ENCODE results near the gene EPS8L3.
A peak's percentile ranks its signal among the peaks of the same experiment; 100 is the strongest.

Gene EPS8L3

DNA sequence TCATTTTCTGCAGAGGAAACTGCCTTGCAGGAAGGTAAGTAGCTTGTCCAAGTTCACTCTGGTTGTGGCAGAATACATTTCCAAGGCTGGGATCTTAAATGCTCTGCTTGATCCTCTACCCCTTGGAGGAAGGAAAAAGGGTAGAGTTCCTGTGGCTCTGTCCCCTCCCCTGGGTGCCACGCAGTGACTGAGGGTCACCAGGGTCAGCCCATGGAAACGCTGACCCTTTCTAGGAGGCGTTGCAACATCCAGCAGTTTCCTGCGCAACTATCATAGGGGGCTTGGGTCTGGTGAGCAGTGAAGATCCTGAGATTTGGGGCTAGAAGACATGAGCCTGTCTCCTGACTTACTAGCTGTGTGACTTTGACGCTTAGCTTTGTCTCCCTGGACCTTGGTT lies 29.4 kb upstream of the EPS8L3 start:
- ATAC-seq = no peak

DNA sequence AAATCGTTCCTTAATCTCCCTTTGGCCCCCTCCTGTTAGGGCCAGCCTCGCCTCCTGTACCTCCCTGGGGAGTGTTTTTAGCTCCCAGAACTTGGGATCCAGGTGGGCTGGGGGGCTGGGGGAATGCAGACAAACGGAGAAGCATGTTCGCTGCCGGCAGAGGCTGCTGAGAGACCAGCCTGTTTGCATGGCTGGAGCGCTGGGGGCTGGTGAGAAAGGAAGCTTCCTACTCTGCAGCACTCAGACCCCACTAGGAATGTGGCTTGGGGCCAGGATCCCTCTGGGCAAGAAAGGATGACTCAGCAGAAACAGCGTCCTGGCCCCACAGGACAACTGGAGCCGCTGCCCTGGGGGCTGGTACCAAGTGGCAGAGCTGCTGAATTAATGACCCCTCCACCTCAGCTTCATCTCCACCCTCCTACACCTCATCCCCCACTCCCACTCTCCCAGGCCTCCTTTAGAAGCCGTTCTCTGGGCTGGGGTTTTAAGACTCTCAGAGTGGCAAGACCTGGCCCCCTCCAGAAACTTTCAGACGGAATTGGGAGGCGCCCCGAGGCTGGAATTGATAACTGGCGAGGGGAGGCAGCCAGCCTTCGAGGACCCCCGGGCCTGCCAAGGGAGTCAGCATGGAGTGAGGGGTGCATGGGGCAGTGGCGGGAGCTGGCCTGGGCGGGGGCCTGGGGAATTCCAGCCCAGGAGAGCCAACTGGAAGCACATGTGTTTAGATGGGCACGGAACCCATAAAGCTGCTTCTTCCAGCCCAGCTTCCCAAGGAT lies 28.5 kb upstream of the EPS8L3 start:
- no peak for ATAC-seq

DNA sequence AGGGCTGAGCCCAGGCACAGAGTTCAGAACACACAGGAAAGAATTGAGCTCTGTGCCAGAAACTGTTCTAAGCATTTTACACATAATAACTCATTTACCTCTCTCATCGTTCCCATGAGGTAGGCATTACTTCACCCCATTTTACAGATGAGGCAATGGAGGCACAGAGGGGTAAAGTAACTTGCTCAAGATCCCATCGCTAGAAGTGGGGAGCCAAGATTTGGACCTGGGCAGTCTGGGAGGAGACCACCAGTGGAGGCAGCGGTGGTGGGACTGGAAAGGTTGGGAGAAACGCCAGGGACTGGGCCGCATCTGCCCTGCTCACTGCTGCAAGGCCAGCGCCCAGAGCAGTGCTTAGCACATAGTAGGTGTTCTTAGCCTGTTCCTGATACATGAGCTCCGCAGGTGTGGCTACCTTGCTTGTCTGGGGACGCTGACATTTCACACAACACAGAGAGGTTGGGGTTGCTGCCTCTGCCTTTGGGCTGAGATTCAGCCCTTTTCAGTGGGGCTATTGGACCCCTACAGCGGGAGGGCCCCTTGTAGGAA lies 27.8 kb upstream of the EPS8L3 start:
- ATAC-seq = no peak

DNA sequence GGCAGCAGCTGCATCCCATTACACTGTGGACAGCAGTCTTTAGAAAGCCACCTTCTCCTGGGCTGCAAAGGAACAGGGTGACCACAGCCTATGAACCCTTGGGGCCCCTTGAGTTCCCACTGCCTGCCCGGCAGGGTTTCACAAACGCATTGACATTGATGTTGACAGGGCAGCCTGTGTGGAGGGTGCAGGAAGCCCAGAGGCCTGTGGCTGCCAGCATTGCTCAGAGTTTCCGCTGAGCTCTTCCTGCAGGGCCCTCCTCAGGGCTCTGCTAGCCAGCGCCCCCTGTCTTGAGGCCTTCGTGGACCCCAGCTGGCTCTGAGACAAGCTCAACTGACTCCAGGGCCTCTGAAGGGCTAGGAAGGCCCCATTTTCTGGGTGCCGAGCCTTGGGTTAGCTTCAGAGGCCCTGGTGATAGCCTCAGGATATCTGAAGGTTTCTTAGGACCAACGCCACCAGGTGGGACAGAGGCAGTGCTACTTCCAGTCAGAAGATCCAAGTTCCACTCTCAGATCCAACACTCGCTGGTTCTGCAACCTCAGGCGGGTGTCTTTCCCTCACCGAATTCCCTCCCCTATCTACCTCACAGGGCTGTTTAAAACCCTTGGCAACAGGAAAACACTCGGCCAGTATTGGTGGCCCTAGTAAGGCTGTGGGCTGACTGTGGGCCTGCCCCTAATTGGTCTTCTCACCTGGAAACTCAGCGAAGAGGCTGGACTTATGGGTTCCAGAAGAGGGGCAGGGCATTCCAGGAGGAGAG lies 27.2 kb upstream of the EPS8L3 start:
- ATAC-seq = peak; percentile 92 to 93

DNA sequence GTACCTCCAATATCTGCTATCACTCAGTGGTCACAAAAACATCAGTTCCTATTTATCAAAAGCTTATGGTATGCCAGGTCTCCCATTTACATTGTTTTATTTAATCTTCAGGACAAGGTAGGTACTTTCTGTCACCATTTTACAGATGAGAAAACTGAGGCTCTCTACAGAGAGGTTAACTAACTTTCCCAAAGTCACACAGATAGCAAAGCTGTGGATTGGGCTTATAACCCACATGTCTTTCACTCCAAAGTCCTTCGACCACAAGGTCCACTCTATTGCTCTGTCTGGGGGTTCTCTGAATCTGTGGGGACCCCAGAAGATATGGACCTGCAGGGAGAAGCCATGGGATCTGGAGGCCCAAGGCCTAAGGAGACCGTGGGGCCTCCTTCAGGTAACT lies 26.6 kb upstream of the EPS8L3 start:
- ATAC-seq = no peak

DNA sequence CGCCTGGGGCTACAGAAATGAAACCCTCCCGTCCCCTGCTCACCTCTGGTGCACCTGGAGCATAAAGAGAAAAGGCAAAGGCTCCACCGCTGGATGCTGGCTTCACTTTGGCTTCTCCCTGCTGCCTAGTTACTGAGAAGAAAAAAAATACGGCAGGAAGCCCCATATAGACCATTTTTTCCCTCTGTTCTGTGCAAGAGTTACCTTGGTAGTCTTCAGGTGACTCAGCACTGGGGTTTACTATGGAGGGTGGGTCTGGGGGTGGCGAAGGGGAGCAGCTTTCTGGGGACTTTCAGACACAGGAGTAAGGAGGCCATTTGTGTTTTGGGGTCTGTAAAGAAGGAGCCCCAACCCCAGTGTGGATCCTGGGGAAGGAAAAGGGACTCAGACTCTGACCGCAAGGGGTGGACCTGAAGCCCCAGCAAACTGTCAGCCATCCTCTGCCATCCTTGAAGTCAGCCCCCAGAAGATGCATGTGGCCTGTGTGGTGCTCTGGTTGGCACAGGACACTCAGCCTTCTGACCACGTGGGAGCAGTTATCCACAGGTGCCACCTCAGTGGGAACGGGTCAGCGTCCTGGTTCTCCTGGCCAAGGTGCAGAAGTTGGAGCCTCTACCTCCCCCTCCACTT lies 25.9 kb upstream of the EPS8L3 start:
- ATAC-seq = no peak

DNA sequence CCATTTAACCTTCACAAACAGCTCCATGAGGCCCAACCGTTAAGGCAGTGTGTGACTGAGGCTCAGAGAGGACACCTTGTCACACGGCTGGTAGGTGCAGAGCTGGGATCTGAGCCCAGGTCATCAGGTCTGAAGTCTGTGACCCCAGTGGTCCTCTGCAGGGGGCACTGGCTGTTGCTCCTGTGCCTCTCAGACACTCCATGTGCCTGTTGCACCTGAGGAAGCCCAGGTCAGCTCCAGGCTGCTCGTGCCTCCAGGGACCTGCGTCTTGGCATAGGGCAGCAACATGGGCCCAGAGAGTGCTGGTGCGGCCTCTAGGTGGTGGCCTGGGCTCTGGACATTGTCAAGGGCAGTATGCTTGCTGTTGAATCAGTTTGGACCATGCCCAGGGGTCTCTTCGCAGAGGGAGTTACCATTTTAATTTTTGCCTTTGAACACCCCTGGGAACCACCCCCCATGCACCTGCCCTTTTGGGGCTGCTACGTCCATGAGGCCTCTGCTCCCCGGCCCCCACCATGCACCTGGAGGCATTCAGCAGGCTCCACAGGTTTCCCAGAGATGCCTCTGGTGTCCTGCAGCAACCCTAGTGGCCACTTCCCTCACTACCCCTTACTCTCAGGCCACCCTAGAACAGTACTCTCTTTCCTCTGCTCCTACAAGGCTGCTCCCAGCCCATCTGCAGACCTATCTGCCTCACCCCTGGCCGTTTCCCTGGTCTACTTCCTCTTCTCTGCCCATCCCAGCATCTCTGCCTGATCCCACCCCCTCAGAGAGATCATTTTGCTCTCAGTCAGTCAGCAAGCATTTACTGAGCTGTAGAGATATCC lies 25.2 kb upstream of the EPS8L3 start:
- no peak for ATAC-seq

DNA sequence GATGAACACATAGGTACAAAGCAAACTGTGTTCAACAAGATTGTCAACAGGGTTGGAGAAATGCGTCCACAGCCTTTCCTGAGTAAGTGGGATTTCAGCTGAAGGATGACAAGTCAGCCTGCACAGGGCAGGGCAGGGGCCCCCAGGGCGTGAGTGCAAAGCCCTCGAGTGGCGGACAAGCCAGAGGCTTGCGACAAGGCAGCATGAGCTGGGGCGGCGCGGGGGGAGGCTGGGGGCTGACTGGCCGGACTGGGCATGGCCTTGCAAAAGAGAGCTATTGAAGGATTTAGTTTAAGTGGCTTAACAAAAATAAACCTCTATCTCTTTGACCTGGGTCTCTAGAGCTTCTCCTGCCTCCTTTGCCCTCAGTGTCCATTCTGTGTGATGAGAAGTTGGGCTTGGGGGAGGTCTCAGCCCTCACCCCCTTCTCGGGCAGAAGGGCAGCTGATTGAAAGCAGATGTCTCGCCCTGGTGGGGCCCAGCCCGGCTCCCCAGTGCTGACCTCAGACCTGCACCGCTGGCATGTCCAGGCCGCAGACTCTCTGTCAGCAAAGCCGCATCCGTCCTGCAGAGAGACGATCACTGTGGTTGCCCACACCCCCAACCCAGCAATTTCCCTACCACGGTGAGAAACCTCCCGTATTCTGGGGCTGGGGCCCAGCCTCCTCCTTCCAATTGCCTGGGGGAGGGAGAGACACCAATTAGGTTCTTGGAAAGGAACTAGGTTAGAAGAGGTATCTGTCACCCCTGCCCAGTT lies 24.3 kb upstream of the EPS8L3 start:
- ATAC-seq = no peak

DNA sequence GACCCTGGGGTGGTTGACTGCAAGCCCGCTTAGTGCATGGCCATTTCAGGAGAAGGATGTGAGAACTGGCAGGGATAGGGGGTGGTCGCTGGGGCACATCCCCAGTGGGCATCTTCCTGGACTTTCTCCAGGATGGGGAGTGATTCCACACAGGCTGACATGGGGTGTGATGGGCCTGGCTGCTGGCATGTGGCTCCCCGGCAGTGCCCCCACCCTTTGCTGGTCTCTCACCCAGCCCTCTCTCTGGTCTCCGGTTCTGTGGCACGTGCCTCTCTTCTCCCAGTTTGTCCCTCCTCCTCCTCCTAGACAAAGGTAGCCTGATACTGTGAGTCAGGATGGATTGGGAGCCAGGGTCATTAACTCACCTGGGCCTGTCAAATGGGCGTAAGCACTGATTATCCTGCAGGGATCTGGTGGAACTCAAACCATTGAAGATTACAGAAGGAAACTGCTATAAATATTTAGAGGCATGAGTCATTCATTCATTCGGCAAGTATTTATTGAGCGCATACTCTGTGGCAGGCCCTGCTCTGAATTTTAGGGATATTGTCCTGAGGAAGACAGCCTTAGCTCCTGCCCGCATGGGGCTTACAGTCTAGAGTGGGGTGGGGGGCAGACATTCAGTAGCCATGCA lies 23.6 kb upstream of the EPS8L3 start:
- no peak for ATAC-seq

DNA sequence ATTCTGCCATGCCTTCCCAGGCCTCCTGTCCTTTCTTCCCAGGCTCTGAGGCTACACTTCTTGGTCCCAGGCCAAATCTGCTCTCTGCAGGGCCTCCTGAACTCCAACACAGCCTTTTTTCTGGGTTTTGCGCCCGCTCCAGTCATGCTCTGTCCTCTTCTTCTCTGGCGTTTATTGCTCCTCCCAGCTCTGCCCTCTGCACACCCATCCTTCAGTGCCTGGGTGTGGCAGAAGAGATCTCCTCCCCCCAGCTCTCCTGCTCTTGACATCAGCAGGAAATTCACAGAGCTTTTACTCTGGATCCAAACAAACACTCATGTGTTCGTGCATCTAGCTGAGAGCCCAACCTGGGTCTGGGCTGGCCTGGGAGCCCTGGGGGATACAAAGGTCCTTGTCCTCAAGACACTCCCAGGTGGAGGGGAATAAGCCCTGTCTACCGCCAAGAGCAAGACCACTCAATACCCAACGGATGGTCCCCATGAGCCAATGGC lies 22.9 kb upstream of the EPS8L3 start:
- no peak for ATAC-seq

DNA sequence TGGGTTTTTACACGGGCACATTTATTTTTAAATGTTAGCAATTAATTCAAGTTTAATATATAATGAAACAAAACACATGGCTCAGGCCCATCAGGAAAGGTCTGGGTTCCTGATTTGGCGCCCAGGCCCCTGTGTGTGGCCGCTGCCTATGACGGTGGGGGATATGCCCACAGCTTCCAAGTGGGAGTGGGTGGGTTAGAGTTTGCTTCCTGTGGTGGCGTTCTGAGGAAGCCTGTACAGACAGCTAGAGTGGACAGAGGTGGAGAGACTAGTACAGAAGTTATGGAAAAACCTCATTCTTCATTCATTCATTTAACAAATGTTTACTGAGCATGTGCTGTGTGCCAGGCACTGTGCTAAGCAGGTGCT lies 22.4 kb upstream of the EPS8L3 start:
- no peak for ATAC-seq

DNA sequence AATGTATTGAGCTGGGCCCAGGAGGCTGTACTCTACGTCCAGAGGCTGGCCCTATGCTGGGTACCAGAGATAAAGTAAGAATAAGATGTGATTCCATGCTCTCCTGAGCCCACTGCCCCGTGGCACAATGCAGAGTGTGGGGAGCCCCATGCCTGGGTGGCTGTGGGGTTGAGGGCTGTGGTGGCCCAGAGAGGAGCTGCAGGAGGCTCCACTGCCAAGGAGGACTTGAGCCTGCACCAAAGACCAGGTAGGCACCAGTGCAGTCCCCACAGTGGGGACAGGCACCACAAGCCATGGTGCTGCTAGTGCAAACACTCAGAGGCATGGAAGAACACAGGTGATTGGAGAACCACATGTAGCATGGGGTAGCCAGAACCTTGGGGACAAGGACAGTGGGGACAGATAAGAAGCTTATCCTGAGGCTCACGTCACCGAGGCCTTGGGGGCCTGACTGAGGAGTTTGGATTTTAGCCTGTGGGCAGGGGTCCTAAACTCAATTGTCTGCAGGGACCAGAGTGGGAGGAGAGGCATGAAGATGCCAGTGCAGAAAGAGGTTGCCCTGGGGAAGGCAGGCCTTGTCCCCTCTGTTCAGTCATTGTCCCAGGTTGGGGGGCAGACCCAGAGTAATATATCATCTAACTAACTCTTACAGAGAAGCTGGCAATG lies 21.9 kb upstream of the EPS8L3 start:
- no peak for ATAC-seq

DNA sequence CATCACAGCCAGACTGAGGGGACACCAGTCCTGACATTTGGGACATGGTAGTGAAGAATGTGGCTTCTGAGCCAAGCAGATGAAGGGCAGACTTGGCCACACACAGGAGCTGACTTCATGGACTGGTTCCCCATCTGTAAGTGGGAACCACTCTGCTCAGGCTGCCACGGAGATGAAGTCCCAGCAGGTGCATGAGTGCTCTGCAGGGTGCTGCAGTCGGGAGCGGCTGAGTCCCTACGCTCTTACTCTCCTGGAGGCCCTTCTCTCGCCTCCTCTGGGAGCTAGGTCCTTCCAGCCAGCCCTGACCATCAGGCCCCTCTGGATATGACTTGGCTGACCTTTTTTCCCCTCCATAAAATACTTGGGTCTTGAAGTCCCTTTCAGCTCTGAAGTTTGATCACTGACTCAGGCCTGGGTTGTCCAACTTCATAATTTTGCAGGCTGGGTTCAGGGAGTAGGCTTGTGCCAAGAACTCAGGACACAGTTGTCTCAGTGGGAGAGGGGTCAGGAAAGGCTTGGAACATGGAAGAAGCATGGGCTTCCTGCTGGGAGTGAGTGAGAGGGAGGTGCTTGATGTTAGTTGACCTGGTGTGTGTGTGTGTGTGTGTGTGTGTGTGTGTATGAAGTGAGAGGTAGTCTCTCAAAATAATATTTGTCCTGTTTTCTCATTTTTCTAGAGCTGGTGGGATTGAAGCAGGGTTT lies 21.0 kb upstream of the EPS8L3 start:
- no peak for ATAC-seq

DNA sequence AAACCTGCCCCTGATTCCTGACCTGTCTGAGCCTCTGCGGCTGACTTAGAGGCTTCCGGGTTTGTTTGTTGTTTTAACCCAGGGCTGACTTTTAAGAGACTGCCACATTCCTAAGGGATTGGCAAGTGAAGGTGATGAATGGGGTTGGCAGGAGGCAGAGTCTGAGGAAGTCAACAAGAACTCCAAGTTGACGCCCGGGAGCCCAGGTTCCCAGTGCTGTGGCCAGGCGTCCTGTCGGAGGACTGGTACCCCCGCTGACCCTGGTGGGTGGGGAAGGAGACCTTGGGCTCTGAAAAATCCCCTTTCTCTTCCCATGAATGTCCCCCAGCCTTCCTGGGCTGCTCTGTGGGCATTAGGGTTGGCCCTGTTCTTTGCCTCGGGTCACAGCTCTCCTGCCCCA lies 19.7 kb upstream of the EPS8L3 start:
- ATAC-seq = no peak

DNA sequence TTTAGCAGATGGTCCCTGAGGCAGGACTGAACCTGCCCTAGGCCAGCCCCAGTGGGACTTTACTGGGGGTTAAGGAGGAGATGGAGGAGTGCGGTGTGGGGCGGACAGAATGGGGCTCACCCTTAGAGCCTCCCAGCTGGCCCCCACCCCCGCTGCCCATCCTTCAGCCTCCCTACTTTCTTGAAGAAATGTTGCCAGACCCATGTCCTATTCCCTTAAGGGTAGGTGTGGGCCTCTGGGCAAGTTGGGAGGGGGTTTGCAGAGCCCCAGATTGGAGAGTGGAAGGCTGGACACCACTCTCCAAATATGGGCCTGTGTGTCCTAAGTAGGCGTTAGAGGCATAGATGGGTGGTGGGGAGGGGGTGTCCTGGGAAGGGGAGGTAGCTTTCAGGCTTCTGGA lies 19.2 kb upstream of the EPS8L3 start:
- no peak for ATAC-seq

DNA sequence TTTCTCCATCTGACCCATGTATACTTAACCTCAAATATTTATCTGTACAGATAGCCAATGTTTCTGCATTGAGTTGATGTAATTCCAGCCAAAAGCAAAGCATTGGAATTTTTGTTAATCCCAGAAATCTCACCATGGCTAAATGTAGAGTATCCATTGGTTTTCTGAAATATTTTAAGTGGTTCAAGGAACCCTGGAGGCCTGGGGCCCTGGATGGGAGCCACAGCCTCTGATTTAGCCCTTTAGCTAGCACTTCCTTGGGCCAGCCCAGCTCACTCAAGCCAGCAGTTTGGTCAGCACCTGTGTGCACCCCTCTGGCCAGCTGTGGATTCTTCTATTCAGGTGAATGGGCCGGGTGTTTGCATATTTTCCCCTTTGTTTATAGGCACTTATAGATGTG lies 18.8 kb upstream of the EPS8L3 start:
- no peak for ATAC-seq

DNA sequence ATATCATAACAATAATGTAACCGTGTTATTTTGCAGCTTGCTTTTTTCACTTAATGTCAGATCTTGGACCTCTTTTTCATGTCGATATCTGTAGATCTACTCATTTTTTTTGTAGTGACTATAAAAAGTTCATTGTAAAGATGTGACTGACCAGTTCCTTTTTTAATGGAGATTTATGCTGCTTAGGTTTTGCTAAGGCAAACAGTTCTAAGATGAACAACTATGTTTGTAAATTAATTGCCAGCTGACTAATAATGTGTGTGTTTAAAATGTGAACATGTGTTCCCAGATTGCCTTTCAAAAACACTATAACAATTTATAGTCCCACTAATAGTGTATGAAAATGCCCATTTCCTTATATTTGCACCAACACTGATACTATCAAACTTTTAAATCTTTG lies 18.1 kb upstream of the EPS8L3 start:
- ATAC-seq = no peak

DNA sequence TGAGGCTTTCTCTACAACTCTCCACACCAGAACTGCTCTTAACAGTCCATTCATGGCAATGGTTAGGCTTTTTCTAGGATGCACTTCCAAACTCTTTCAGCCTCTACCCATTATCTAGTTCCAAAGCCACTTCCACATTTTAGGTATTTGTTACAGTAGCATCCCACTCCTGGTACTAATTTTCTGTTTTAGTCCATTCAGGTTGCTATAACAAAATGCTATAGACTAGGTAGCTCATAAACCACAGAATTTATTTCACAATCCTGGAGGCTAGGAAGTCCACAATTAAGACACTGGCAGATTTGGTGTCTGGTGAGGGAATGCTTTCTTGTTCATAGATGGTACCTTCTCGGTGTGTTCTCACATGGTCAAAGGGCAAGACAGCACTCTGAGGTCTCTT lies 17.3 kb upstream of the EPS8L3 start:
- ATAC-seq = no peak

DNA sequence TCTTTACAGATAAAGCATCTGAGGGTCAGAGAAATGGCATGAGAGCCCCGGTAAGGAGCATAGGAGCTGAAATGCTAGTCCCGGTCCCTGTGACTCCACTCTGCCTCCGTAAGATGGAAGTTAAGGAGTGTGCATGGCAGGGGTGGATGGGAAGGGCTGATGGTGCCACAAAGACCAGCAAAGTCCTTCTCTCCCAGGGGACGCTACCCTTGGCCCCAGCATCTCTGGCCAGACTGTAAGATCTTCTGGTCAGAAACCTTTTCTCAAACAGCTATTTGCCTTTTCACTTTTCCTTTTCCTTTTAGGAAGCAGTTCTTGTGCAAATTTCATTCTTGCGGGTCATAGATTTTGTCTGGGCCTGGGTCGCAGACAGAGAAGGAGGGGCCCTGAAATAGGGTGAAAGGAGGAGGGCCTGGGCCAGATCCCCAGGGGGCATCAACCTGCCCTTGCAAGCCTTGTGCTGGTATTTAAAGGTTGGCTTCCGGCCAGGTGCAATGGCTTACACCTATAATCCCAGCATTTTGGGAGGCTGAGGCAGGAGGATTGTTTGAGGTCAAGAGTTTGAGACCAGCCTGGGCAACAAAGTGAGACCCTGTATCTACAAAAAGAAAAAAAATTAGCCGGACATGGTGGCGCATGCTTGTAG lies 14.4 kb upstream of the EPS8L3 start:
- no peak for ATAC-seq

DNA sequence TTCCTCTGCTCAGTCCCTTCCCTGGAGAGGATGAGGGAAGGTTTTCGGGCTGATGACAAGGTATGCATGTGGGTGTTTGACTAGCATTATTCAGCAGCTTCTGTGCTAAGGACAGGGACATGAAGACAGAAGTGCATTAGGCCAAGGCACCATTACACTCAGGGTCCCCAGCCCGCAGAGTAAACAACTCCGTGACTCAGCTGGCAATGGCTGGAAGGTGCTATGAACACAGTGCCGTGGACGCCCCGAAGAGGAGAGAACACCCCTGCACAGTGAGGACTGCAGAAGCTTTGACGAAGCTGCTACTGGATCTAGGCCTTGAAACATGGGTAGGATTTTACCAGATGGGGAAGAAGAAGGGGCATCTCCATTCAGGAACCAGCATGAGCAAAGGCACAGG lies 13.7 kb upstream of the EPS8L3 start:
- no peak for ATAC-seq
